ENCODE results near the gene ALDH6A1.
"Not testable (repeated sequence)": the region's sequence is repeated elsewhere in the genome, so short reads cannot be mapped to it uniquely, and the experiment has no call there.

The ALDH6A1 gene

GRCh38 chr14:74084277-74085046 is at the start of gene ALDH6A1, which contains the start of gene LIN52:
Gene ALDH6A1, minus strand, starts transcription at chr14:74084453. Its CDS starts 59 bp downstream, at chr14:74084394.
Gene LIN52, plus strand, starts transcription at chr14:74084956. Its CDS starts 19 bp downstream, at chr14:74084975.
- peak; percentile 99 to 100 for DNase-seq

- no peak for DNase-seq
Measured at GRCh38 chr14:74127634-74128033, 43.4 kb upstream of the ALDH6A1 start.

GRCh38 chr14:74126315-74127013 is 42.2 kb upstream of the ALDH6A1 start:
- DNase-seq: no peak

- not testable (repeated sequence) for DNase-seq
Measured at GRCh38 chr14:74125487-74125886, 41.2 kb upstream of the ALDH6A1 start.

GRCh38 chr14:74111395-74112216 is 27.4 kb upstream of the ALDH6A1 start:
- peak in 1 of 2 experiments; percentile 52 for DNase-seq

GRCh38 chr14:74109369-74109768 is 25.1 kb upstream of the ALDH6A1 start:
- DNase-seq: no peak

GRCh38 chr14:74105381-74105780 is 21.1 kb upstream of the ALDH6A1 start:
- no peak for DNase-seq

- DNase-seq: no peak
Measured at GRCh38 chr14:74089251-74090020, 5.2 kb upstream of the ALDH6A1 start.

GRCh38 chr14:74085828-74086227 is 1.6 kb upstream of the ALDH6A1 start:
- no peak for DNase-seq

- no peak for DNase-seq
Measured at GRCh38 chr14:74085047-74085637, 889 bp upstream of the ALDH6A1 start.

- DNase-seq: no peak
Measured at GRCh38 chr14:74083784-74084276, 423 bp downstream of the ALDH6A1 start.

GRCh38 chr14:74083161-74083560 is 1.1 kb downstream of the ALDH6A1 start:
- no peak for DNase-seq

- no peak for DNase-seq
Measured at GRCh38 chr14:74081491-74081890, 2.8 kb downstream of the ALDH6A1 start.

- DNase-seq: no peak
Measured at GRCh38 chr14:74080820-74081460, 3.3 kb downstream of the ALDH6A1 start.

- DNase-seq: no peak
Measured at GRCh38 chr14:74077401-74077800, 6.9 kb downstream of the ALDH6A1 start.

GRCh38 chr14:74065746-74066575 is 18.3 kb downstream of the ALDH6A1 start:
- no peak for DNase-seq

- no peak for DNase-seq
Measured at GRCh38 chr14:74064883-74065282, 19.4 kb downstream of the ALDH6A1 start.

GRCh38 chr14:74064426-74064825 is 19.8 kb downstream of the ALDH6A1 start:
- DNase-seq: no peak

GRCh38 chr14:74062809-74063150 is 21.5 kb downstream of the ALDH6A1 start:
- no peak for DNase-seq

GRCh38 chr14:74049876-74050495 is 34.3 kb downstream of the ALDH6A1 start:
- DNase-seq: no peak

Measured in NCI-H1930 (cell line).